HepG2 (cell line): Measurements from ENCODE around the gene NSFL1C. TPM values are rescaled to one million over a fixed set of nuclear protein-coding genes. Genes with fewer than 3 reads are reported as not detected.

Source experiments
- ATAC-seq: fragments of 200-7000 bp; cut with Tn5 transposase; 3 replicates; pipeline ENCODE4 v1.9.1; 2020; ENCODE audit warnings: mild to moderate bottlenecking, moderate library complexity
- BruUV-seq: library from RNA; stranded (reverse); fragments of 400-500 nt; replicated peaks from 2 replicates; lab custom pipeline; 2021; lab: Mats Ljungman, UMichigan
- CTCF ChIA-PET: fragments of 300-600 bp; formaldehyde crosslinking; extraction: SDS; loops from one replicate; lab custom pipeline; 2021; ENCODE audit warnings: low total read pairs, inconsistent platforms, low intra/inter-chr PET ratio; lab: Yijun Ruan, JAX
- POLR2A ChIA-PET: fragments of 350-600 bp; sonication (Branson Sonifier 250); formaldehyde crosslinking; loops from one replicate; lab custom pipeline; 2020; ENCODE audit warnings: antibody characterized with exemption, inconsistent platforms; lab: Yijun Ruan, JAX
- DNase-seq: peaks from one replicate; pipeline ENCODE4 v3.0.0-alpha.2; 2015; ENCODE audit warnings: low spot score
- FAIRE-seq: peaks from 3 replicates; lab custom pipeline; 2011; peaks lifted over from hg19 to GRCh38; lab: Jason Lieb, UNC
- H2AFZ ChIP-seq: one replicate; pipeline ENCODE4 v1.6.1; 2011; ENCODE audit warnings: low read length, inconsistent platforms
- H3K27ac ChIP-seq: fragments of 300-600 bp; 3 replicates; pipeline ENCODE4 v1.8.0; 2011; ENCODE audit warnings: mixed run types, mild to moderate bottlenecking, mixed read lengths, low read length, inconsistent platforms; ENCODE audit not compliant: insufficient read depth; ENCODE audit errors: extremely low read length
- H3K27me3 ChIP-seq, 2 experiments: fragments of 200-600 bp in 1 of 2; 2 replicates in 1 of 2; 3 replicates in 1 of 2; pipeline versions ENCODE4 v1.6.0 to v1.8.0; 2011; ENCODE audit warnings: low read length in 2 of 2, mild to moderate bottlenecking in 2 of 2, moderate library complexity in 2 of 2, inconsistent platforms in 1 of 2; ENCODE audit not compliant: insufficient read depth in 2 of 2, control insufficient read depth in 1 of 2
- H3K36me3 ChIP-seq, 2 experiments: fragments of 200-600 bp in 1 of 2; replicated peaks in 1 of 2; 2 replicates in 1 of 2; 3 replicates in 1 of 2; pipeline versions ENCODE4 v1.5.1 to v1.8.0; 2011; ENCODE audit warnings: low read length in 2 of 2, inconsistent platforms in 1 of 2; ENCODE audit not compliant: insufficient read depth in 2 of 2, control insufficient read depth in 1 of 2
- H3K4me1 ChIP-seq: 2 replicates; pipeline ENCODE4 v1.5.1; 2012; ENCODE audit warnings: low read length, inconsistent platforms; ENCODE audit not compliant: insufficient read depth
- H3K4me2 ChIP-seq: 2 replicates; pipeline ENCODE4 v1.6.0; 2011; ENCODE audit warnings: low read depth, low read length, inconsistent platforms
- H3K4me3 ChIP-seq, 3 experiments: fragments of 200-600 bp in 1 of 3; sonication (generic), shearing (Covaris generic) in 1 of 3; replicated peaks in 1 of 3; 2 replicates each; pipeline ENCODE4 v1.5.1; 2011 to 2016; ENCODE audit warnings: low read length in 3 of 3, inconsistent platforms in 2 of 3, low read depth in 2 of 3, mild to moderate bottlenecking in 2 of 3, control low read depth in 1 of 3, mixed read lengths in 1 of 3; ENCODE audit not compliant: insufficient read depth in 1 of 3
- H3K79me2 ChIP-seq: one replicate; pipeline ENCODE4 v1.6.1; 2011; ENCODE audit warnings: low read length, inconsistent platforms; ENCODE audit not compliant: insufficient read depth
- H3K9ac ChIP-seq: 2 replicates; pipeline ENCODE4 v1.6.0; 2011; ENCODE audit warnings: mild to moderate bottlenecking, low read depth, low read length, inconsistent platforms; ENCODE audit not compliant: insufficient read depth
- H3K9me3 ChIP-seq: 2 replicates; pipeline ENCODE4 v1.5.1; 2012; ENCODE audit warnings: mild to moderate bottlenecking, low read length
- H4K20me1 ChIP-seq: 2 replicates; pipeline ENCODE4 v1.6.0; 2011; ENCODE audit warnings: inconsistent platforms, mild to moderate bottlenecking, low read length, moderate library complexity; ENCODE audit not compliant: insufficient read depth
- FOXA3 ChIP-seq: IDR thresholded peaks from 2 replicates; pipeline ENCODE4 v1.6.1; 2016; ENCODE audit warnings: missing genetic modification reagents, missing compliant biosample characterization
- GATAD2A ChIP-seq: IDR thresholded peaks from 2 replicates; pipeline ENCODE4 v1.6.1; 2016
- HMG20B ChIP-seq: conservative IDR thresholded peaks from 2 replicates; pipeline ENCODE4 v1.6.1; 2016; ENCODE audit warnings: missing genetic modification reagents, missing compliant biosample characterization
- MAFF ChIP-seq: IDR thresholded peaks from 2 replicates; pipeline ENCODE4 v1.6.1; 2011; ENCODE audit warnings: low read depth, low read length, improper control_type of control experiment
- MAFK ChIP-seq, 2 experiments: IDR thresholded peaks in 1 of 2; conservative IDR thresholded peaks in 1 of 2; 2 replicates each; pipeline ENCODE4 v1.6.1; 2011; ENCODE audit warnings: improper control_type of control experiment in 2 of 2, low read length in 2 of 2
- NPAS2 ChIP-seq: sonication (generic); formaldehyde crosslinking; IDR thresholded peaks from 2 replicates; pipeline ENCODE4 v1.8.0; 2022; ENCODE audit warnings: mild to moderate bottlenecking, missing genetic modification reagents, borderline replicate concordance
- PHF8 ChIP-seq: sonication (generic); formaldehyde crosslinking; IDR thresholded peaks from 2 replicates; pipeline ENCODE4 v1.5.0; 2020; ENCODE audit warnings: missing genetic modification reagents
- TCF7L2 ChIP-seq: IDR thresholded peaks from 2 replicates; pipeline ENCODE4 v1.6.1; 2011; ENCODE audit warnings: mild to moderate bottlenecking, low read depth, low read length, moderate library complexity
- THYN1 ChIP-seq: sonication (generic); formaldehyde crosslinking; IDR thresholded peaks from 2 replicates; pipeline ENCODE4 v1.8.1; 2023; ENCODE audit warnings: low read depth, mild to moderate bottlenecking, moderate library complexity, missing genetic modification reagents, borderline replicate concordance
- ZBTB7B ChIP-seq: sonication (generic); formaldehyde crosslinking; IDR thresholded peaks from 2 replicates; pipeline ENCODE4 v1.4.0; 2020; ENCODE audit warnings: missing genetic modification reagents
- ZNF12 ChIP-seq: sonication (generic); formaldehyde crosslinking; IDR thresholded peaks from 2 replicates; pipeline ENCODE4 v1.5.0; 2020; ENCODE audit warnings: missing genetic modification reagents
- ZNF253 ChIP-seq: sonication (generic); formaldehyde crosslinking; IDR thresholded peaks from 2 replicates; pipeline ENCODE4 v1.8.0; 2022; ENCODE audit warnings: mild to moderate bottlenecking, missing genetic modification reagents, borderline replicate concordance
- ZNF329 ChIP-seq: sonication (generic); formaldehyde crosslinking; IDR thresholded peaks from 2 replicates; pipeline ENCODE4 v1.9.0; 2021; ENCODE audit warnings: low read depth, mild to moderate bottlenecking, missing genetic modification reagents
- ZNF816 ChIP-seq: sonication (generic); formaldehyde crosslinking; IDR thresholded peaks from 2 replicates; pipeline ENCODE4 v1.8.0; 2022; ENCODE audit warnings: missing genetic modification reagents, mild to moderate bottlenecking, borderline replicate concordance
- WGBS: methylation state at CpG from one replicate; pipeline ENCODE4 v1.1.6; 2017; ENCODE audit warnings: low lambda C conversion rate; 5-methylcytosine and 5-hydroxymethylcytosine counted together
- in situ Hi-C: cut with HindIII; loops from 2 replicates; pipeline ENCODE4 v1.10.0; 2017; ENCODE audit warnings: low pct_unique_long_range_greater_than_20kb; ENCODE audit not compliant: extremely low pct_ligation_motif_present
- intact Hi-C: fragments of 100-400 bp; cut with micrococcal nuclease; formaldehyde crosslinking; loops from one replicate; pipeline ENCODE4 v1.10.0; 2022; ENCODE audit not compliant: unreplicated experiment
- polyA plus RNA-seq, 8 experiments: library from polyadenylated mRNA; depleted of rRNA in 3 of 8; stranded (reverse) in 7 of 8; unstranded in 1 of 8; fragments of >200 nt; fragmentation: Illumina TruSeq in 4 of 8; extraction: Trizol in 4 of 8; gene quantifications; 2 replicates each; pipeline versions ENCODE4 v1.2.1 to v1.2.3, GENCODE V29; 2011 to 2016; ENCODE audit warnings: low read depth in 4 of 8, missing spikeins in 1 of 8, mixed read lengths in 1 of 8; ENCODE audit not compliant: insufficient read depth in 1 of 8
- total RNA-seq, 5 experiments: library from RNA; depleted of rRNA; stranded (reverse); fragments of >200 nt; fragmentation: Illumina TruSeq; extraction: Trizol; gene quantifications; 2 replicates each; pipeline ENCODE4 v1.2.3, GENCODE V29; 2016; ENCODE audit warnings: low read depth in 1 of 5
- TF ChIP-seq, protein P1 (sequence below): IDR thresholded peaks from 2 replicates; pipeline ENCODE4 v1.6.1; 2016; ENCODE audit warnings: low read depth, control low read depth
- TF ChIP-seq, protein P2 (sequence below): sonication (generic); formaldehyde crosslinking; IDR thresholded peaks from 2 replicates; pipeline ENCODE4 v1.4.0; 2020; ENCODE audit warnings: missing genetic modification reagents, borderline replicate concordance
- TF ChIP-seq, protein P3 (sequence below): sonication (generic); formaldehyde crosslinking; conservative IDR thresholded peaks from 2 replicates; pipeline ENCODE4 v1.8.0; 2022; ENCODE audit warnings: missing genetic modification reagents
- TF ChIP-seq, protein P4 (sequence below): IDR thresholded peaks from 2 replicates; pipeline ENCODE4 v1.6.1; 2016; ENCODE audit warnings: missing genetic modification reagents, missing compliant biosample characterization

Gene NSFL1C
- total and polyA plus RNA-seq, 2 of the 13 experiments (the other 11 are each of a cell fraction or from before 2014, with no cell fraction given), result 22.9 to 62.7 TPM

DNA sequence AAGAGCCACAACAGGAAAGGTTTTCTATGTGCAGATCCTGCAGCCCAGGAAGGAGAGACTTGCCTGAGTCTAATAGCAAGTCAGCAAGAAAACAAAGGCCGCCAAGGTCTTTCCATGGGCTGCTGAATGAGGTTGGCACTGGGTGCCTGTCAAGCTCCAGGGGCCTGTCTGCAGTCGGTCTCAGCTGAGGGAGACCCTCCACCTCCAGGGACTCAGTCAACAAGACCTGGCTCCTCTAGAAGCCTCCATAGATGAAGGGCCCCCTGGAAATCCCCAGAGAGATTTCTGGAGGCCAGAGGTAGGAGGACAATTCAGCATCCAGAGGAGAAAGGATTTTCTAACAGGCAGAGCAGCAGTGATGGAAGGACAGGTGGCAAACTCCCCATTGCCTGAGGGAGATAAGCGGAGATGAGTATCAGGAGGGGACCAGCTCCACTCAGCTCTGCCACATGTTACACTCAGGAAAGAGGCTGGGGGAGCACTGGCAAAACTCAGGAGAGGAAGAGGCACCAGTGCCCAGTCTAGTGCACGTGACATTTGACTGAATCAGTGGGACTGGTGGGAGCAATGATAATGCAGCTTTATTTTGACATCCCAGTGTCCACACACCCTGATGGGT, 40.3 kb downstream of the NSFL1C start:
- peaks cover 12% of the 10 kb centered on the region for H3K4me1 ChIP-seq
- H3K27ac ChIP-seq, result no peak overlapping the region
- TF ChIP-seq NPAS2, result no peak
- no peak for TF ChIP-seq PHF8 (CRISPR knock-in tag)
- TF ChIP-seq ZBTB7B (CRISPR knock-in tag), result no peak
- no peak for TF ChIP-seq ZNF329 (CRISPR knock-in tag)
- TF ChIP-seq ZNF816 (CRISPR knock-in tag), result no peak
- no peak for TF ChIP-seq MAFF
- no peak for TF ChIP-seq TCF7L2
- TF ChIP-seq ZNF253, result no peak
- TF ChIP-seq, protein P1, sequence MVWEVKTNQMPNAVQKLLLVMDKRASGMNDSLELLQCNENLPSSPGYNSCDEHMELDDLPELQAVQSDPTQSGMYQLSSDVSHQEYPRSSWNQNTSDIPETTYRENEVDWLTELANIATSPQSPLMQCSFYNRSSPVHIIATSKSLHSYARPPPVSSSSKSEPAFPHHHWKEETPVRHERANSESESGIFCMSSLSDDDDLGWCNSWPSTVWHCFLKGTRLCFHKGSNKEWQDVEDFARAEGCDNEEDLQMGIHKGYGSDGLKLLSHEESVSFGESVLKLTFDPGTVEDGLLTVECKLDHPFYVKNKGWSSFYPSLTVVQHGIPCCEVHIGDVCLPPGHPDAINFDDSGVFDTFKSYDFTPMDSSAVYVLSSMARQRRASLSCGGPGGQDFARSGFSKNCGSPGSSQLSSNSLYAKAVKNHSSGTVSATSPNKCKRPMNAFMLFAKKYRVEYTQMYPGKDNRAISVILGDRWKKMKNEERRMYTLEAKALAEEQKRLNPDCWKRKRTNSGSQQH, result no peak
- no peak for TF ChIP-seq HMG20B (CRISPR knock-in tag)
- no peak for TF ChIP-seq FOXA3 (CRISPR knock-in tag)
- TF ChIP-seq, protein P2, sequence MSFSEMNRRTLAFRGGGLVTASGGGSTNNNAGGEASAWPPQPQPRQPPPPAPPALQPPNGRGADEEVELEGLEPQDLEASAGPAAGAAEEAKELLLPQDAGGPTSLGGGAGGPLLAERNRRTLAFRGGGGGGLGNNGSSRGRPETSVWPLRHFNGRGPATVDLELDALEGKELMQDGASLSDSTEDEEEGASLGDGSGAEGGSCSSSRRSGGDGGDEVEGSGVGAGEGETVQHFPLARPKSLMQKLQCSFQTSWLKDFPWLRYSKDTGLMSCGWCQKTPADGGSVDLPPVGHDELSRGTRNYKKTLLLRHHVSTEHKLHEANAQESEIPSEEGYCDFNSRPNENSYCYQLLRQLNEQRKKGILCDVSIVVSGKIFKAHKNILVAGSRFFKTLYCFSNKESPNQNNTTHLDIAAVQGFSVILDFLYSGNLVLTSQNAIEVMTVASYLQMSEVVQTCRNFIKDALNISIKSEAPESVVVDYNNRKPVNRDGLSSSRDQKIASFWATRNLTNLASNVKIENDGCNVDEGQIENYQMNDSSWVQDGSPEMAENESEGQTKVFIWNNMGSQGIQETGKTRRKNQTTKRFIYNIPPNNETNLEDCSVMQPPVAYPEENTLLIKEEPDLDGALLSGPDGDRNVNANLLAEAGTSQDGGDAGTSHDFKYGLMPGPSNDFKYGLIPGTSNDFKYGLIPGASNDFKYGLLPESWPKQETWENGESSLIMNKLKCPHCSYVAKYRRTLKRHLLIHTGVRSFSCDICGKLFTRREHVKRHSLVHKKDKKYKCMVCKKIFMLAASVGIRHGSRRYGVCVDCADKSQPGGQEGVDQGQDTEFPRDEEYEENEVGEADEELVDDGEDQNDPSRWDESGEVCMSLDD (CRISPR knock-in tag), result no peak
- TF ChIP-seq GATAD2A (CRISPR knock-in tag), result no peak
- no peak for TF ChIP-seq THYN1
- TF ChIP-seq, protein P3, sequence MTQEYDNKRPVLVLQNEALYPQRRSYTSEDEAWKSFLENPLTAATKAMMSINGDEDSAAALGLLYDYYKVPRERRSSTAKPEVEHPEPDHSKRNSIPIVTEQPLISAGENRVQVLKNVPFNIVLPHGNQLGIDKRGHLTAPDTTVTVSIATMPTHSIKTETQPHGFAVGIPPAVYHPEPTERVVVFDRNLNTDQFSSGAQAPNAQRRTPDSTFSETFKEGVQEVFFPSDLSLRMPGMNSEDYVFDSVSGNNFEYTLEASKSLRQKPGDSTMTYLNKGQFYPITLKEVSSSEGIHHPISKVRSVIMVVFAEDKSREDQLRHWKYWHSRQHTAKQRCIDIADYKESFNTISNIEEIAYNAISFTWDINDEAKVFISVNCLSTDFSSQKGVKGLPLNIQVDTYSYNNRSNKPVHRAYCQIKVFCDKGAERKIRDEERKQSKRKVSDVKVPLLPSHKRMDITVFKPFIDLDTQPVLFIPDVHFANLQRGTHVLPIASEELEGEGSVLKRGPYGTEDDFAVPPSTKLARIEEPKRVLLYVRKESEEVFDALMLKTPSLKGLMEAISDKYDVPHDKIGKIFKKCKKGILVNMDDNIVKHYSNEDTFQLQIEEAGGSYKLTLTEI (CRISPR knock-in tag), result no peak
- TF ChIP-seq ZNF12, result no peak
- TF ChIP-seq MAFK (conservative IDR thresholded peaks at IDR 0.05 in 1 of 2, IDR thresholded peaks at IDR 0.05 in 1 of 2; ENCODE audit: low read length in 2 of 2), result no peak
- TF ChIP-seq, protein P4, sequence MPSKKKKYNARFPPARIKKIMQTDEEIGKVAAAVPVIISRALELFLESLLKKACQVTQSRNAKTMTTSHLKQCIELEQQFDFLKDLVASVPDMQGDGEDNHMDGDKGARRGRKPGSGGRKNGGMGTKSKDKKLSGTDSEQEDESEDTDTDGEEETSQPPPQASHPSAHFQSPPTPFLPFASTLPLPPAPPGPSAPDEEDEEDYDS (CRISPR knock-in tag), result no peak

More for the DNA sequence above, 40.3 kb downstream of the NSFL1C start:
- FAIRE-seq (no peak), ATAC-seq (no peak), DNase-seq (no peak)
- Histone ChIP-seq H2AFZ (no peak overlapping the region), H3K4me2 (no peak overlapping the region), H3K4me3 (no peak overlapping the region), H3K9me3 (no peaks in the 10 kb centered on the region), H3K79me2 (no peaks in the 10 kb centered on the region), H3K36me3 (no peaks in the 10 kb centered on the region), H4K20me1 (no peaks in the 10 kb centered on the region), H3K27me3 (no peaks in the 10 kb centered on the region), H3K9ac (no peak overlapping the region)
- intact Hi-C loops (no loop called here), in situ Hi-C loops (no loop called here)
- ChIA-PET POLR2A (no interaction called here), CTCF (no interaction called here)
- BruUV-seq, result no TSS peak
- 27% methylated on average over 4 of the region's 4 CpGs for WGBS
